DOHH2 (cell line): Measurements from ENCODE around the gene CDK14.
A peak's percentile ranks its signal among the peaks of the same experiment; 100 is the strongest.

Experiments
- H3F3A ChIP-seq: fragments of 200-600 bp; sonication (generic), shearing (Covaris generic); 2 replicates; pipeline ENCODE4 v1.6.0; 2016; ENCODE audit warnings: antibody characterized with exemption, mild to moderate bottlenecking; ENCODE audit not compliant: control insufficient read depth, insufficient read depth
- H3K27ac ChIP-seq: fragments of 200-600 bp; sonication (generic); 2 replicates; pipeline ENCODE4 v1.5.1; 2014; ENCODE audit warnings: low read depth, mild to moderate bottlenecking, low read length, moderate library complexity
- H3K27me3 ChIP-seq: fragments of 200-600 bp; sonication (generic); 2 replicates; pipeline ENCODE4 v1.6.1; 2014; ENCODE audit warnings: mild to moderate bottlenecking, low read length, mixed read lengths; ENCODE audit not compliant: control insufficient read depth
- H3K36me3 ChIP-seq: fragments of 200-600 bp; sonication (generic); 2 replicates; pipeline ENCODE4 v1.6.1; 2014; ENCODE audit warnings: mild to moderate bottlenecking, low read length, moderate library complexity, mixed read lengths; ENCODE audit not compliant: control insufficient read depth
- H3K4me1 ChIP-seq: fragments of 200-600 bp; sonication (generic); 2 replicates; pipeline ENCODE4 v1.6.1; 2014; ENCODE audit warnings: mild to moderate bottlenecking, low read length, mixed read lengths; ENCODE audit not compliant: control insufficient read depth
- H3K4me2 ChIP-seq: fragments of 200-600 bp; sonication (generic); 2 replicates; pipeline ENCODE4 v1.6.0; 2014; ENCODE audit warnings: mild to moderate bottlenecking, low read length, moderate library complexity
- H3K4me3 ChIP-seq: fragments of 200-600 bp; sonication (generic); 2 replicates; pipeline ENCODE4 v1.5.1; 2014; ENCODE audit warnings: mild to moderate bottlenecking, low read length, mixed read lengths
- H3K79me2 ChIP-seq: fragments of 200-600 bp; sonication (generic); 2 replicates; pipeline ENCODE4 v1.6.1; 2014; ENCODE audit warnings: mild to moderate bottlenecking, low read length, mixed read lengths; ENCODE audit not compliant: control insufficient read depth
- H3K9me2 ChIP-seq: fragments of 200-600 bp; sonication (generic); replicated peaks from 2 replicates; pipeline ENCODE4 v1.6.1; 2014; ENCODE audit warnings: mild to moderate bottlenecking, low read length, mixed read lengths; ENCODE audit not compliant: control insufficient read depth
- H3K9me3 ChIP-seq: fragments of 200-600 bp; sonication (generic); 2 replicates; pipeline ENCODE4 v1.6.1; 2014; ENCODE audit warnings: antibody characterized with exemption, low read length, mixed read lengths; ENCODE audit not compliant: control insufficient read depth, insufficient read depth
- H4K20me1 ChIP-seq: fragments of 200-600 bp; sonication (generic); 2 replicates; pipeline ENCODE4 v1.6.0; 2014; ENCODE audit warnings: low read depth, mild to moderate bottlenecking, antibody characterized with exemption, low read length, moderate library complexity; ENCODE audit not compliant: control insufficient read depth, insufficient read depth
- CTCF ChIP-seq: fragments of 200-600 bp; sonication (generic); IDR thresholded peaks from one replicate; pipeline ENCODE4 v1.5.1; 2014; ENCODE audit warnings: antibody characterized with exemption, mild to moderate bottlenecking, low read depth, low read length; ENCODE audit not compliant: poor library complexity, severe bottlenecking
- EZH2phosphoT487 ChIP-seq: fragments of 200-600 bp; sonication (generic); IDR thresholded peaks from 2 replicates; pipeline ENCODE4 v1.6.1; 2017; ENCODE audit warnings: borderline replicate concordance, mild to moderate bottlenecking, antibody characterized with exemption, low read length, moderate library complexity, mixed read lengths

Gene CDK14

GRCh38 chr7:90717296-90718060 is 121.4 kb downstream of the CDK14 start:
- H3K4me2 ChIP-seq, result peak overlapping the region; percentile 77
- peaks cover 99% of the 10 kb centered on the region for H3K4me1 ChIP-seq
- peak overlapping the region; percentile 79 for H3K4me3 ChIP-seq
- H3K27me3 ChIP-seq, result no peaks in the 10 kb centered on the region
- H3K27ac ChIP-seq, result peak overlapping the region; percentile 92
- H3K9me2 ChIP-seq, result no peaks in the 10 kb centered on the region
- peaks cover 52% of the 10 kb centered on the region for H3K36me3 ChIP-seq
- H4K20me1 ChIP-seq, result no peaks in the 10 kb centered on the region
- peaks cover 100% of the 10 kb centered on the region for H3K79me2 ChIP-seq
- TF ChIP-seq CTCF (no peak), EZH2phosphoT487 (no peak)
- no peaks in the 10 kb centered on the region for H3K9me3 ChIP-seq
- H3F3A ChIP-seq, result peaks cover 35% of the 10 kb centered on the region

- Histone ChIP-seq H3K36me3 (peaks cover 47% of the 10 kb centered on the region), H4K20me1 (no peaks in the 10 kb centered on the region), H3K9me3 (peaks cover 6% of the 10 kb centered on the region; the same call in 1 of the 2 replicates), H3K4me2 (peak overlapping the region; percentile 77), H3K4me1 (peaks cover 100% of the 10 kb centered on the region), H3K79me2 (peaks cover 100% of the 10 kb centered on the region), H3K4me3 (peak overlapping the region; percentile 59), H3F3A (peaks cover 39% of the 10 kb centered on the region), H3K27ac (peak overlapping the region; percentile 92), H3K9me2 (no peaks in the 10 kb centered on the region), H3K27me3 (no peaks in the 10 kb centered on the region)
- TF ChIP-seq CTCF (no peak), EZH2phosphoT487 (no peak)
These were observed 123.0 kb downstream of the CDK14 start for GRCh38 chr7:90719155-90719554.

- TF ChIP-seq CTCF (no peak), EZH2phosphoT487 (no peak)
- Histone ChIP-seq H3K4me1 (peaks cover 100% of the 10 kb centered on the region), H3K36me3 (peaks cover 45% of the 10 kb centered on the region), H3K4me3 (no peak overlapping the region; the same call in 1 of the 2 replicates), H3K27ac (peak overlapping the region; percentile 21), H3F3A (peaks cover 40% of the 10 kb centered on the region), H3K79me2 (peaks cover 100% of the 10 kb centered on the region), H3K9me3 (peaks cover 6% of the 10 kb centered on the region; the same call in 1 of the 2 replicates), H4K20me1 (no peaks in the 10 kb centered on the region), H3K27me3 (no peaks in the 10 kb centered on the region), H3K4me2 (peak overlapping the region; percentile 77), H3K9me2 (no peaks in the 10 kb centered on the region)
These were observed 125.1 kb downstream of the CDK14 start for GRCh38 chr7:90720984-90721760.
